IPS-18c (cell line): Measurements from ENCODE around the gene MMP17.

Experiments used
- H3K4me3 ChIP-seq: 2 replicates; pipeline ENCODE4 v1.7.0; 2013; ENCODE audit warnings: low read depth, mild to moderate bottlenecking, low read length, moderate library complexity; ENCODE audit not compliant: insufficient read depth
- H3K9me3 ChIP-seq: one replicate; pipeline ENCODE4 v1.6.1; 2013; ENCODE audit warnings: mild to moderate bottlenecking, low read length, moderate library complexity; ENCODE audit not compliant: control insufficient read depth, insufficient read depth

The MMP17 gene

DNA sequence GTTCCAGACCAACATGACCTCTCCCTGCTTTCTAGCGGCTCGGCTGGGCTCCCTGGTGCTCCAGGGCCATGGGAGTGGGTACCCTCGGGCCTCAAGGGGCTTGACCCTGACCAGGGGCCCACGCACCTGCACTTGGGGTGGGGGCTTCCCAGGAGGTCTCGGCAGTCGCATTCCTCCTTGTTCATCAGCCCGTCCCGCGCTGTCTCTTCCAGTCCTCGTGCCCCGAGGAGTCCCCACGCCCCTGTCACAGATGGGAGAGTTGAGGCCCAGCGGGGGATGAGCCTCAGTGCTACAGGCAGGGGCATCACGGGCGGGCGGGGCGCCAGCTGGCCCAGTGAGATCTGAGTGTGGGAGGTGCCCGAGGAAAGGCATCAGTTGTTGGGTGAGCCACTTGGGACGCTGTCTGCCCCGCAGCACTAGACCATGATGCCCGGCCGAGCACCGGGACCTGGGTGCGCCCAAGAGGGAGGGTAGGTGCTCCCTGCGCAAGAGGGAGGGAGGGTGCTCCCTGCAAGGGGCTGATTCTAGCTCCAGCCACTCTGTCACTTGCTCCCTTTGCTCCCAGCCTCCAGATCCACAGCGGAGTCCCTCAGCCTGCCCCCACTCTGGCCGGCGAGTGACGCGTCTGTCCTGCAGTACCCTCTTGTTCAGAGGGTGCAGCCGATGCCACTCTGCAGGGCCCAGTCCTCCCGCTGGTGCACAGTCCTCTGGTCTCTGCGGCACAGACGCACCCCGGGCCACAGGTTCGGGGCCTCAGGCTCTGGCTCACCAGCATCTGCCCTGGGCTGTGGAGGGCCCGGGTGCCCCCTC lies 23.8 kb downstream of the MMP17 start:
- H3K9me3 ChIP-seq: no peaks in the 10 kb centered on the region
- no peak overlapping the region for H3K4me3 ChIP-seq

DNA sequence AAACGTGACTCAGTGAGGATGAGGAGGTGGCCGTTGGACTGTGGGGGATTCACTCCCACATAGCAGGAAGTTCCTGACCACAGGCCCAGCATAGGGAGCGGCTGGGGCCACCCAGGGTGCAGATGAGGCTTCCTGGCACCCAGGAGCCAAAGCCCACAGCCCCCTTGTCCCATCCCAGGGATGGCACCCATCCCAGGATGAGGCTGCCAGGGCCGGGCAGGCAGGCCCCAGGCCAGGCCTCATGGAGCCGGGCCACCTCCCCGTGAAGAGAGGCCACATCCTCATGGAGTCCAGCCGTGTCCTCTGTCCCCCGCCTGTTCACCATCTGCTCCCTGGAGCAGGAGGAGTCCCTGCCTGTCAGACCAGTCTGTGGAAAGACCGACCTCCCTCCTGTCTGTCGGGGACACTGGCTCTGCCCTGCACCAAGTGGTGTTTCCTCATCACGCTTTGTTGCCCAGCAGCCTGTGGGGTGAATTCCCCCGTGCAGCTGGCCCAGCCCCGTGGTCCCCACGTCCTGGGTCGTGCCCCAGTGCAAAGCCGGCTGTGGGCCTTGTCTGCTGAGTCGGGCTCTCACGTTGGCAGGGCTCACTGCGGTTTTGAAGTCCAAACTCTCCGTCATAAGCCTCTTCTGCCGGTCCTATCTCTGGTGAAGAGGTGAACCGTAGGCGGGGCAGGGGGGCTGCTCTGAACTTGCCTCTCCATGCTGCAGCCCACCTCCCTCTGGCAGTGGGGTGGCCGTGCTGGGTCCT lies 24.5 kb downstream of the MMP17 start:
- Histone ChIP-seq H3K4me3 (no peak overlapping the region), H3K9me3 (no peaks in the 10 kb centered on the region)

DNA sequence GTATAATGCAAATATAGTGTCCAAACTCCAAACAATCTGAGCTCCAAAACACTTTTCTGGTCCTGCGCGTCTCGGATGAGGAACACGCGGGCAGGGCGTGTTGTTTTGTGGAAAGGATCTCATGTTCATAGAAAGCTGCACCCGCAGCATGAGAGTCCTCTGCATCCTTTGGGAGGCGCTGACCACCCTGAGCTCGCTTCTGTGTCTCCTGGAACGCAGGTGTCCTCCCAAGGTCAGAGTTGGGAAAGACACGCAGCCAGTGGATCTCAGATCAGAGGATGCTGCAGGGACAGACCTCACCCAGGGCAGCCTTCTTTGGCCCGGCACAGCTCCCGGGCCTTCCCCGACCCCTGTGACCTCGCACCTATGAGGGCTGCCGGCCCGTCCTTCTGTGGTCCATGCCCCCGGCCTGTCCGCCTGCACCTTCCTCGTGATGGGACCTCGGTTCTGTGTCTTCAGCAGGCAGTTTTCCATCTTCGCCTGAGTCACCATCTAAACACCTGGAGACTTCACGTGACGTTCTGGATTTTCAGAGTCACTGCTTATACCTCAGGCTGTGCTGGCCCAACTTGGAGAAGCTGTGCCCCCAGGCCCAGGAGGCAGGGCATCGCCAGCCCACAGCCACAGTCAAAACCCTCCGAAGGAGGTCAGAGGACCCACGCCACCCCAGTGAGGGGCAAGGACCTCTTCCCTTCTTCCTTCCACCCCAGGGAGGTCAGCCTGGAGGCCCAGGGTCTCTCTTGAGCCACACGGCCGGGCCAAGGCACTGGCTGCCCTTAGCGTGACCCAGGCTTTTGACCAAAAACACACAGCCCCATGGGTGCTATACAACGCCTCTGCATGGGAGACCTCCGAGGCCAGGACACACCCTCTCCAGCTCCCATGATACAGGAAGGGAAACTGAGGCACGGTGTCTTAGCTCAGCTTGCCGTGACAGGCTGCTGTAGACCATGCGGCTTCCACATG lies 25.9 kb downstream of the MMP17 start:
- Histone ChIP-seq H3K9me3 (no peaks in the 10 kb centered on the region), H3K4me3 (no peak overlapping the region)

- Histone ChIP-seq H3K9me3 (no peaks in the 10 kb centered on the region), H3K4me3 (no peak overlapping the region)
These were observed 26.8 kb downstream of the MMP17 start for GRCh38 chr12:131854861-131855476.

DNA sequence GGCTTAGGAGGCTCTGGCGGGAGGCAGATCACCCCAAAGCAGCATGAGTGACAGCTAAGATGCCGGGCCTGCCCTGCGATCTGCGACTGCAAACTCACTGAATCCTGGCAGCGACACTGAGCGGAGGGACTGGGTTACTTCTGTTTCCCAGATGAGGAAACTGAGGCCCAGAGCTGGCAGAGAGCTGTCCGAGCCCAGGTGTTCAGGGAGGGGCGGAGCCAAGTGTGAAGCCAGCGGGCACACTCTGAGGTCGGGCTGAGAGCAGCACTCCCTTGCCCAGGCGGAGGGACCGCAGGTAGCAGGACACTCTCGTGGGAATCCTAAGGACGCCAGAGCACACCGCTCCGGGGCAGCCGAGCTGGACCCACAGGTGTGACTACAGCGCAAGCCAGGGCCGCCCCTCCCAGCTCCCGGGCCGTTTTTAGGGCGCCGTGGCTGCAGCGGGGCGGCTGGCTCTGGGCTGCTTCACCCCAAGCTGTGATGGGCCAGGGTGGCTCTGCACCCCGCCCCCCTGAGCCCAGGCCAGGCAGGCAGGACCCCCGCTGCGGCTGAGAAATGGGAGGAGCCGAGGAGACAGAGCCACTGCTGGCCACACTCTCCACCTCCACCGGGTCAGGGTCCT lies 27.4 kb downstream of the MMP17 start:
- Histone ChIP-seq H3K9me3 (no peaks in the 10 kb centered on the region), H3K4me3 (no peak overlapping the region)

DNA sequence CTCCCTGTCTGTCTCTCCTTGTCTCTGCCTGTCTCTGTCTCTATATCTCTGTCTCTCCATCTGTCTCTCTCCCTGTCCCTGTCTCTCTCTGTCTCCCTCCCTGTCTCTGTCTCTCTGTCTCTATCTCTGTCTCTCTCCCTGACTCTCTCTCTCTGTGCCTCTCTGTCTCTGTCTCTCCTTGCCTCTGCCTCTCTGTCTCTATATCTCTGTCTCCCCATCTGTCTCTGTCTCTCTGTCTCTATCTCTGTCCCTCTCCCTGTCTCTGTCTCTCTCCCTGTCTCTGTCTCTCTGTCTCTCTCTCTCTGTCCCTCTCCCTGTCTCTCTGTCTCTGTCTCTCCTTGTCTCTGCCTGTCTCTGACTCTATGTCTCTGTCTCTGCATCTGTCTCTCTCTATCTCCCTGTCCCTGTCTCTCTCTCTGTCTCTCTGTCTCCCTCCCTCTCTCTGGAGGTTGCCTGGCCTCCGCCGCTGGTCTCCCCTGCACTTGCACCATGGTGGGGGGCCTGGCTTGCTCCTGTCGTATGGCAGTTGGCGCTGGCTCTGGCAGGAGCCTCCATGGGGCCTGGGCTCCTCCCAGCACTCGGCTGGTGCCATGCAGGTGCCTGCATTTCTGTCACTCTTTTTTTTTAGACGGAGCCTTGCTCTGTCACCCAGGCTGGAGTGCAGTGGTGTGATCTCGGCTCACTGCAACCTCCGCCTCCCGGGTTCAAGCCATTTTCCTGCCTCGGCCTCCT lies 28.3 kb downstream of the MMP17 start:
- no peak overlapping the region for H3K4me3 ChIP-seq

DNA sequence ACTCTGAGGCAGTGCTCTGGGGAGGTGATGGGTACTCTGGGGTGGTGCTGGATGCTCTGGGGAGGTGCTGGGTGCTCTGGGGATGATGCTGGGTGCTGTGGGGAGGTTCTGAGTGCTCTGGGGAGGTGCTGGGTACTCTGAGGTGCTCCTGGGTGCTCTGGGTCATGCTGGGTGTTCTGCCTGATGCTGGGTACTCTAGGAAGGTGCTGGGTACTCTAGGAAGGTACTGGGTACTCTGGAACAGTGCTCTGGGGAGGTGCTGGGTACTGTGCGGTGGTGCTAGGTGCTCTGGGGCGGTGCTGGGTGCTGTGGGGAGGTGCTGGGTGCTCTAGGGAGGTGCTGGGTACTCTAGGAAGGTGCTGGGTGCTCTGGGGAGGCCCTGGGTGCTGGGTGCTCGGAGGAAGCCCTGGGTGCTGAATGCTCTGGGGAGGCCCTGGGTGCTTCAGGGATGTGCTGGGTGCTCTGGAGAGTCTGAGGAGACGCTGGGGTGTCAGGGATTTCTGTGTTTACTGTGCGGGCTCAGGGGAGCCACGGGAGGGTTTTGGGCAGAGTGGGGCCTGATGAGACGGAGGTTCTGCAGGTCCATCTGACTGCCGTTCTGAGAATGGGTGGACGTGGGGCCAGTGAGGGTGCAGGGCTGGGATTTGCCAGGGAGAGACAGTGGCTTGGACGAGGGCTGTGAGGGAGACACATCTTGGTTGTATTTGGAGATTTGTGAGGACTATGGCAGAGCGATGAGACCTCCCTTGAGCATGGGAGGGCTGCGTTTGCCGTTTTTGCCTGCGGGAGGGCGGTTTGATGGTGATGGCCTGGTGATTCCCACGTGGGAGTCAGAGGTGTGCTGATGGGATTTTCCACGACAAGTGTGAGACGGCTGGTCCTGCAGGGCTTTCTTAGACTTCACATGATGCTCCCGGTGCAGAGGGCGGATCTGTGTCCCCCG lies 30.0 kb downstream of the MMP17 start:
- Histone ChIP-seq H3K9me3 (no peaks in the 10 kb centered on the region), H3K4me3 (no peak overlapping the region)

More for the DNA sequence above, 28.3 kb downstream of the MMP17 start:
- no peaks in the 10 kb centered on the region for H3K9me3 ChIP-seq

GRCh38 chr12:131860472-131861260 lies 32.5 kb downstream of the MMP17 start:
- Histone ChIP-seq H3K9me3 (no peaks in the 10 kb centered on the region), H3K4me3 (no peak overlapping the region; the same call in 1 of the 2 replicates)

DNA sequence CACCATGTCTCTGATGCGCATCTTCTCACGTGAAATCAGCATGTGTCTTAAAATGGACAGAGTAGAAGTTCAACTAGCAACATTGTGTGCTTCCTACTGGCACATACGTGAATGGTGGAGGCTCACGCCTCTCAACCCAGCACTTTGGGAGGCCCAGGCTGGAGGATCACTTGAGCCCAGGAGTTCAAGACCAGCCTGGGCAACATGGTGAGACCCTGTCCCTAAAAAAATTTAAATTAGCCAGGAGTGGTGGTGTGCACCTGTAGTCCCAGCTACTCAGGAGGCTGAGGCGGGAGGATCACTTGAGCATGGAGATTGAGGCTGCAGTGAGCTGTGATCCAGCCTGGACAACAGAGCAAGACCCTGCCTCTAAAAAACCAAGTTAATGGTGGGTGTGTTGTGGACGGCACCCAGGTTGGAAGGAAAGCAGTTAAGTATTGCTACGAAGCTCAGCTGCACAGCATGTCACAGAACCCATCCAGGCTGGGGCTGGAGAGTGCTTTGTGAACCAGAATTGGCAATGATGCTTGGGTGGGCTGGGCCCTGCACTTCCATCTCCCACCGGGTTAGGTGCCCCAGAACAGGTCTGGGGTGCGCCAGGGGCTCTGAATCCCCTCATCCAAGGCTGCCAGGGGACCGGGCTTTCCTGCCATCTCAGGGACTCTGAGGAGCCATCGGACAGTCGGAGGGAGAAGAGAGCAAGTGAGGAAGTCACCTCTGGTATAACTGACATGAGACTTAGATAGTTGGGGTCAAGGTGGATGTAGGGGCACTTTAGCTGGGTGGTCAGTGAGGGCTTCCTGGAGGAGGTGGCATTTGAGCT lies 33.3 kb downstream of the MMP17 start:
- H3K4me3 ChIP-seq: no peak overlapping the region

DNA sequence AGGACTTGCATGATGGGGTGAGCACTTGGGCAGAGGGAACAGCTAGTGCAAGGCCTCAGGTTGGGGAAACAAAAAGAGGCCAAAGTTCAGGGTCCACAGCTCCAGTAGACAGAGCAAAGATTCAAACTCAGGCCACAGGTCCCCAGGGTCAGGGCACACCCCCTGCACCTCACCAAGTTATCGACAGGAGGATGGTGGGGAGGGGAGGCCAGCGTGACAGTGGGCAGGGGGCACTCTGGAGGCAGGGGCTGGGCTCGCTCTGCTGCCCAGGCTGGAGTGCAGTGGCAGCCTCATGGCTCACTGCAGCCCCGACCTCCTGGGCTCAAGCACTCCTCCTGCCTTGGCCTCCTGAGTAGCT lies 33.9 kb downstream of the MMP17 start:
- H3K4me3 ChIP-seq: no peak overlapping the region
- H3K9me3 ChIP-seq: no peaks in the 10 kb centered on the region

More for the DNA sequence above, 33.3 kb downstream of the MMP17 start:
- H3K9me3 ChIP-seq: no peaks in the 10 kb centered on the region

DNA sequence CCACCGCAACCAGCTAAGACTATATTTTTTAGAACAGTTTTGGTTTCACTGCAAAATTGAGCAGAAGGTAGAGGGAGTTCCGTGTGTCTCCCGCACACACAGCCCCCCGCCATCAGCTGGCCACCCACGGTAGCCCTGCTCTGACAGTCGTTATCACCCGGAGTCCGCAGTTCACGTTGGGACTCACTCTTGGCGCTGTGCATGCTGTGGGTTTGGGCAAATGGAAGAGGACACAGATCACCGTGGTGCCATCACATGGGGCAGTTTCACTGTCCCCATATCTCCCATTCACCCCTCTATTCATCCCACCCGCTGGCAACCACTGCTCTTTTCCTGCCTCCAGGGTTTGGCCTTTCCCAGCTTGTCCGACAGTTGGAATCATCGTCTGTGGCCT lies 34.4 kb downstream of the MMP17 start:
- Histone ChIP-seq H3K4me3 (no peak overlapping the region), H3K9me3 (no peaks in the 10 kb centered on the region)

DNA sequence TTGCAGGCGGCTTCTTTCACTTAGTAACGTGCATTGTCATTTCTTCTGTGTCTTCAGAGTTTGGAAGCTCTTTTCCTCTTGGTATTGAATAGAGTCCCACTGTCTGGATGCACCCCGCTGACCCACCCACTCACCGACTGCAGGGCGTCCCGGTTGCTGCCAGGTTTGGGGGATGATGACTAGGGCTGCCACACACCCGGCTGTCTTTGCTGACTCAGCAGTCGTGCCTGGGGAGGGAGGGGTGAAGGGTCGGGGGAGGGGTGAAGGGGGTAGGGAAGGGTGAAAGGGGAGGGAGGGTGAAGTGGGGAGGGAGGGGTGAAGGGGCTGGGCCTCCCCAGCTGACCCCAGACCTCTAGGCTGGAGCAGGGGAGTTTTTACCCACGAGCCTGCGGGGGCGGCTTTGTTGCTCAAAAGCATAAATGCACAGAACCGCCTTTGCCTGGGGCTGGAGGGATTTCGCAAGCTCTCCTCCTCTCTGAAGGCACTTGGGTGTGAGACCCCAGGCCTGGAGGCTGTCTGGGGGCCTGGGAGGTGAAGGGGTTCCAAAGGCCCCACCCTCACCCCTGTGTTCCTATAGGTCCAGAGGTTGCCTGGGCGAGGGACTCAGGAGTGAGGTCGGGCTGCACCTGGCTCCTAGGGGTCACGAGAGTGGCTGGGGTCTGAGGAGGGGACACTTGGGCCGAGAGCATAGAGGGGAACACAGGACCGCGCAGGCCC lies 35.0 kb downstream of the MMP17 start:
- Histone ChIP-seq H3K9me3 (no peaks in the 10 kb centered on the region), H3K4me3 (no peak overlapping the region)

GRCh38 chr12:131863711-131864396 lies 35.7 kb downstream of the MMP17 start:
- Histone ChIP-seq H3K4me3 (no peak overlapping the region), H3K9me3 (no peaks in the 10 kb centered on the region)
